Measurements from ENCODE around the gene NKAIN2.

- no peak for TF ChIP-seq POLR2A (IDR thresholded peaks at IDR 0.05)
- TF ChIP-seq CTCF (IDR thresholded peaks at IDR 0.05) = no peak
Measured at GRCh38 chr6:123967905-123968304, 164.2 kb downstream of the NKAIN2 start.
